A549 treated with Hydrocortisone at 1 μM for 4 hours (cell line): ENCODE results near the gene ASB2. TPM values are rescaled to one million over a fixed set of nuclear protein-coding genes. Genes with fewer than 3 reads are reported as not detected.

Experiments
- total RNA-seq: library from RNA; stranded (reverse); fragments of 200-300 nt; extraction: Qiagen RNA extraction; gene quantifications from 5 replicates; pipeline ENCODE4 v1.2.3, GENCODE V29; 2022

The ASB2 gene
- 0.28 to 0.91 TPM (median 0.59 TPM) in 5 replicates for total RNA-seq

DNA sequence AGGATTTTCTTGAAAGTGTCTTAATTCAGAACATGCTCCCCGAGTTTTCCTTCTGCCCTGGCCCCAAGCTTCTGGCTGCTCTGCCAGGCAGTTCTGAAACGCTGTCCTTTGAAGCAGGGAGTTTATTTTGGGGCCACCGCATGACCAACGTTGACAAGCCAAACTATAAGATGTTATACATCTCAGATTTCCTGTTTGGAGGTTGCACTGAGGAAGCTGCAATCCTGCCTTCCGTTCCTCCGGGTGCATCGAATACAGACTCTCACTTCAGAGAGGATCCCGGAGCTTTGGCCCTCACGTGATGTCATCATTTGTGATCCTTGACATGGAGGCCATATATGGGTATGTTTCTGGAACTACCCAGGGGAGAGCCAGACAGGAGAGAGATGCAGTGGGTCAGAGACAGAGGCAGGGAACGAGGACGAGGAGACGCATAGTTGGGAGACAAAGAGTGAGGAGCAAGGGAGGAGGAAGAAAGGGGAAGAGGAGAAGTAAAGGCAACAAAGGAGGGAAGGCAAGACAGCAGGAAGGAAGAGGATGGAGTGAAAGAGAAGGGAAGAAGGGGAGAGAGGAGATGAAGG is at the start of gene ASB2:
TSS of gene ASB2 (minus strand) at position 94 of the 581 bp plus-strand sequence. CDS start 12,031 bp downstream, outside the sequence.

GRCh38 chr14:93997082-93997481 is 20.7 kb upstream of the ASB2 start, which contains the start of gene CCDC197:
Gene CCDC197, plus strand, starts transcription at chr14:93997301. Its CDS starts 831 bp downstream, at chr14:93998132.

DNA sequence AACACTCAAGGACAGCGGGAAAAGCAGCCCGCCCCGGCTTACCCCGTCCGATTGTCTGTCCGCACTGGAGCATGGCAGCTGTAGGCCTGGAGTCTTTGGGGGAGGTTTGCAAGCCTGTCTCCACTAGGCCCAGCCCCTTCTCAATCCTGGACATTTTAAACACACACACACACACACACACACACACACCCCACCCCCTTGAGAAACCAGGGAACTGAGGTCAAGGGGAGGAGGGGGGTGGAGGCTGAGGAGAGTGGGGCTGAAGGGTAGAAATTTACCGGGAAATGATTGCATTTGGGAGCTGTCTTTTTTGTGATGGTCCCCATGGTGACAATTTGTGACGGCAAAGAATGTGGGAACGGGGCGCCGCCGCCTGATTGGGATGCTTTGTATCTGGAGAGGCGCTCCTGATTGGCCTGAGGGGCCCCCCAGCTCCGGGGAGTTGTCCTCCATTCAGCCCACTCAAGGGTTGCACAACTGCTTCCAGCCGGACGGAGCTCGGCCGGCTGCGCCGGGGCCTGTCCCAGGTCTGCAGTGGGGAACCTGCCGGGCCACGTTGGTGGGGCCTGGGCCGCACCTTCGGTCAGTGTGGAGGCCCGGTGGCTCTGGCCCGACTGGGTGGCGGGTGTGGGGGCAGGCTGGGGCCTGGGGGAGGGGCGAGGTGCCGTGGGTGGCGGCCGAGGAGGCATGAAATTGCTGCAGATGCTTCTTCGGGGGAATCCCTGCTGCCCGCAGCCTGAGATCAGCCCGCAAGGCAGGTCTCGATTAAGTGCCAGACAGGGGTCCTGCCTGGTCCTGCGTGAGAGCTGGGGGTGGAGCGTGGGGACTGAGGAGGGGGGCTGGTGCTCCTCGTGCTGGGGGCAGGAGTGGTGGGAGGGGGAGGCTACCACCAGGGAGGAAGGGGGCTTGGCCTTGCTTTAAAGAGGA is 49.2 kb downstream of the ASB2 start, which contains the start of gene FAM181A:
TSS of gene FAM181A (plus strand) at position 472 of the 927 bp plus-strand sequence. CDS start 942 bp downstream, outside the sequence.

Other genes starting within 250 kb of the ASB2 start
- gene PRIMA1, start 188.1 kb downstream of the ASB2 start, total RNA-seq = 0.32 to 0.59 TPM (median 0.43 TPM) in 5 replicates
- gene FAM181A, start 49.2 kb downstream of the ASB2 start, total RNA-seq = not detected in 5 replicates
- gene CCDC197, start 20.7 kb upstream of the ASB2 start, total RNA-seq = not detected in 5 replicates
- 2.7 to 3.9 TPM (median 3.0 TPM) in 5 replicates for gene OTUB2, start 49.8 kb upstream of the ASB2 start, total RNA-seq
- gene DDX24, start 104.6 kb upstream of the ASB2 start, total RNA-seq = 169 to 176 TPM (median 173 TPM) in 5 replicates
- gene IFI27L1, start 104.7 kb upstream of the ASB2 start, total RNA-seq = 18.8 to 21.4 TPM (median 19.4 TPM) in 5 replicates
- 0.40 to 1.6 TPM (median 1.3 TPM) in 5 replicates for gene IFI27, start 134.2 kb upstream of the ASB2 start, total RNA-seq
- gene IFI27L2, start 153.0 kb upstream of the ASB2 start, total RNA-seq = 48.8 to 58.4 TPM (median 51.5 TPM) in 5 replicates
- gene PPP4R4, start 197.8 kb upstream of the ASB2 start, total RNA-seq = 0.29 to 0.59 TPM (median 0.30 TPM) in 5 replicates